Activated naive CD4-positive, alpha-beta T cell treated with anti-CD3 and anti-CD28 coated beads, Interleukin-2, amount 50 U/mL, for 24 hours (primary cell): ENCODE data around the gene GCSH.
A peak's percentile ranks its signal among the peaks of the same experiment; 100 is the strongest.

Experiments
- H3K27ac Mint-ChIP-seq: one replicate; pipeline ENCODE4 v1.8.0; 2021; ENCODE audit warnings: mild to moderate bottlenecking, mixed read lengths
- H3K27me3 Mint-ChIP-seq: one replicate; pipeline ENCODE4 v1.8.0; 2021; ENCODE audit warnings: mixed read lengths
- H3K36me3 Mint-ChIP-seq: one replicate; pipeline ENCODE4 v1.8.0; 2021; ENCODE audit warnings: mixed read lengths
- H3K4me1 Mint-ChIP-seq: one replicate; pipeline ENCODE4 v1.8.0; 2021; ENCODE audit warnings: mixed read lengths
- H3K4me3 Mint-ChIP-seq: one replicate; pipeline ENCODE4 v1.8.0; 2021; ENCODE audit warnings: mild to moderate bottlenecking, mixed read lengths
- H3K9me3 Mint-ChIP-seq: one replicate; pipeline ENCODE4 v1.8.0; 2021; ENCODE audit warnings: mixed read lengths

Gene GCSH

GRCh38 chr16:81095953-81096714 lies at the start of gene GCSH:
Gene GCSH, minus strand, starts transcription at chr16:81096395. Its CDS starts 117 bp downstream, at chr16:81096278.
- peaks cover 5% of the 10 kb centered on the region for H3K4me1 Mint-ChIP-seq
- peak within 1 kb of the TSS; percentile 14 for H3K27ac Mint-ChIP-seq
- no peaks in the 10 kb centered on the region for H3K9me3 Mint-ChIP-seq
- peaks cover 2% of the 10 kb centered on the region for H3K36me3 Mint-ChIP-seq
- H3K27me3 Mint-ChIP-seq: no peaks in the 10 kb centered on the region
- H3K4me3 Mint-ChIP-seq: peak within 1 kb of the TSS; percentile 84

- H3K4me3 Mint-ChIP-seq: no peak overlapping the region
- H3K27me3 Mint-ChIP-seq: peaks cover 4% of the 10 kb centered on the region
- no peak overlapping the region for H3K27ac Mint-ChIP-seq
- H3K4me1 Mint-ChIP-seq: no peaks in the 10 kb centered on the region
- no peaks in the 10 kb centered on the region for H3K36me3 Mint-ChIP-seq
- no peaks in the 10 kb centered on the region for H3K9me3 Mint-ChIP-seq
These were observed 47.8 kb upstream of the GCSH start for GRCh38 chr16:81143921-81144471.

- no peaks in the 10 kb centered on the region for H3K4me1 Mint-ChIP-seq
- H3K4me3 Mint-ChIP-seq: no peak overlapping the region
- no peak overlapping the region for H3K27ac Mint-ChIP-seq
These were observed 46.7 kb upstream of the GCSH start for GRCh38 chr16:81142864-81143263.

DNA sequence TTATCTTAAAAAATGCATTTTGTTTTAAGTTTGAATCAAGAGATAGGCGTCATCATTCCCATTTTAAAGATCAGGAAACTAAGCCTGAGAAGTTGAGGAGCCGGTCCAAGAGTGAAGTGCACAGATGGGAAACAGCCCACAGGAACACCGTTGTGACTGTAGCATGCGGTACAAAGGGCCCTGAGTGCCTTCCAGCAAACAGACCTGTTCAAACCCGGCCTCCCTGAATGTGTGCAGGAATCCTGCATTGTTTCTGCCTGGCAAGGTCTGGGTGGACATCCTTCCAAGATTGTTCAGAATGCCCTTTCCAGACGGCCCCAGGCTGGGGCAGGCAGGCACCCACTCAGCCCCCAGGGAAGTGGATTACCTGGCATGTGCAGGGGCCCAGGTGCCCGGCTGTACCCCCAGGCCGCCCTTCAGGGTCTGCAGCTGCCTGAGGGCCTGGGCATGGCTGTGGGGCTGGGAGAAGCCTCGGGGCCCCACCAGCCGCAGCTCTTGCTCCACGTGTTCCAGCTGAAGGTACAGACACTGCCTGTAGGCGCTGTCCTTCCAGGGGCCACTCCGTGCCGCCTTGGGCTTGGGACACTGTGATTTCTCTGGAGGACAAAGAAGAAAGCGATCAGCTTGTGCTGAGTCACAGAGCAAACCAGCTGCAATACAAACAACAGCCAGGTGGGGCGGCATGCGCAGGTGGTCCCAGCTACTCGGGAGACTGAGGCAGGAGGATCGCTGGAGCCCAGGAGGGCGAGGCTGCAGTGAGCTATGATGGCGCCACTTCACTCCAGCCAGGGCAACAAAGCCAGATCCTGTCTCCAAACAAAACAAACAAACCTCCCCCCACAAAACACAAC lies 45.0 kb upstream of the GCSH start:
- Mint-ChIP-seq H3K4me3 (no peak overlapping the region), H3K27ac (no peak overlapping the region), H3K4me1 (no peaks in the 10 kb centered on the region), H3K36me3 (no peaks in the 10 kb centered on the region), H3K9me3 (no peaks in the 10 kb centered on the region), H3K27me3 (peaks cover 2% of the 10 kb centered on the region)

More at GRCh38 chr16:81142864-81143263, 46.7 kb upstream of the GCSH start:
- Mint-ChIP-seq H3K36me3 (no peaks in the 10 kb centered on the region), H3K9me3 (no peaks in the 10 kb centered on the region), H3K27me3 (peaks cover 4% of the 10 kb centered on the region)

DNA sequence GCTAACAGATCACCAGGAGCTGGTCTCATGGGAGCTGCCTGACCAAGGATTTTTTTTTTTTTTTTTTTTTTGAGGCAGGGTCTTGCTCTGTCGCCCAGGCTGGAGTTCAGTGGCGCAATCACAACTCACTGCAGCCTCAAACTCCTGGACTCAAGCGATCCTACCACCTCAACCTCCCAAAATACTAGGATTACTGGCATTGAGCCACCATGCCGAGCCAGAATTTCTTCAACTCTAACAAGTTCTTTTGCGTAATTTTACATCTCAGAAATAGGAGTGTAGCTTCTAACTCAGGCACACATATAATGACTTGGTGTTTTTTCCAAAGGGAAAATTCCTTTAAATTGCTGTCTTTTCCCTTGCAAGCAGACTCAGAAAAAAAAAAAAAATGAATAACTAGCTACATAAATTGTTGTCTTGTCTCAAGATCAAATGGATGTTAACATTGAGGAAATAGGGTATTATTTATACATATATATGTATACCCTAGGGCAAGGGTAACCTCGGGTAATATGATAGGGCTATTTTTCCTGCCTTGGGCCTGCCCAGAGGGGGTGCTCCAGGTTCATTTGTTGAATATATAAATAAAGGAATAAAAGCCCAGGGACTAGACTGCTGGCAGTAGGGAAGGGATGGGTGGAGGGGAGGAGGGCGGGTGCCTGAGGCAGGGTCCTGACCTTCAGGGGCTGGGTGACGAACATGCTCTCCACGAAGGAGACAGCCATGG lies 42.8 kb upstream of the GCSH start:
- Mint-ChIP-seq H3K4me3 (no peak overlapping the region), H3K27ac (no peak overlapping the region), H3K27me3 (no peaks in the 10 kb centered on the region), H3K36me3 (no peaks in the 10 kb centered on the region), H3K4me1 (no peaks in the 10 kb centered on the region), H3K9me3 (no peaks in the 10 kb centered on the region)

GRCh38 chr16:81137754-81138153 lies 41.6 kb upstream of the GCSH start:
- no peaks in the 10 kb centered on the region for H3K36me3 Mint-ChIP-seq
- H3K9me3 Mint-ChIP-seq: no peaks in the 10 kb centered on the region
- no peaks in the 10 kb centered on the region for H3K27me3 Mint-ChIP-seq
- no peak overlapping the region for H3K4me3 Mint-ChIP-seq
- H3K4me1 Mint-ChIP-seq: no peaks in the 10 kb centered on the region
- no peak overlapping the region for H3K27ac Mint-ChIP-seq

GRCh38 chr16:81136390-81137335 lies 40.5 kb upstream of the GCSH start:
- no peaks in the 10 kb centered on the region for H3K4me1 Mint-ChIP-seq
- no peaks in the 10 kb centered on the region for H3K9me3 Mint-ChIP-seq
- no peak overlapping the region for H3K4me3 Mint-ChIP-seq
- no peak overlapping the region for H3K27ac Mint-ChIP-seq
- H3K36me3 Mint-ChIP-seq: no peaks in the 10 kb centered on the region
- H3K27me3 Mint-ChIP-seq: no peaks in the 10 kb centered on the region

DNA sequence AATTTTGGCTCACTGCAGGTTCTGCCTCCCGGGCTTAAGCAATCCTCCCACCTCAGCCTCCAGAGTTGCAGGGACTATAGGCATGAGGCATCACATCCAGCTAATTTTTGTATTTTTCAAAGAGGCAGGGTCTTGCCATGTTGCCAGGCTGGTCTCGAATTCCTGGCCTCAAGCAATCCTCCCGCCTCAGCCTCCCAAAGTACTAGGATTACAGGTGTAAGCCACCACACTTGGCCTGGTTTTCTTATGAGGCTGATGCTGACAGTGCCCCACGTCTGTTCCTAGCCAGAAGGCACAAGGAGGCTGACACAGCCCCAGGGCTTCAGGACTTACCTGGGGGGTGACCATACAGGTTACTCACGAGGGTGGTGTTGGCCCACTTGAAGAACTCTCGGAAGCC lies 33.9 kb upstream of the GCSH start:
- Mint-ChIP-seq H3K9me3 (no peaks in the 10 kb centered on the region), H3K27ac (no peak overlapping the region), H3K4me1 (no peaks in the 10 kb centered on the region), H3K4me3 (no peak overlapping the region), H3K27me3 (no peaks in the 10 kb centered on the region), H3K36me3 (no peaks in the 10 kb centered on the region)

DNA sequence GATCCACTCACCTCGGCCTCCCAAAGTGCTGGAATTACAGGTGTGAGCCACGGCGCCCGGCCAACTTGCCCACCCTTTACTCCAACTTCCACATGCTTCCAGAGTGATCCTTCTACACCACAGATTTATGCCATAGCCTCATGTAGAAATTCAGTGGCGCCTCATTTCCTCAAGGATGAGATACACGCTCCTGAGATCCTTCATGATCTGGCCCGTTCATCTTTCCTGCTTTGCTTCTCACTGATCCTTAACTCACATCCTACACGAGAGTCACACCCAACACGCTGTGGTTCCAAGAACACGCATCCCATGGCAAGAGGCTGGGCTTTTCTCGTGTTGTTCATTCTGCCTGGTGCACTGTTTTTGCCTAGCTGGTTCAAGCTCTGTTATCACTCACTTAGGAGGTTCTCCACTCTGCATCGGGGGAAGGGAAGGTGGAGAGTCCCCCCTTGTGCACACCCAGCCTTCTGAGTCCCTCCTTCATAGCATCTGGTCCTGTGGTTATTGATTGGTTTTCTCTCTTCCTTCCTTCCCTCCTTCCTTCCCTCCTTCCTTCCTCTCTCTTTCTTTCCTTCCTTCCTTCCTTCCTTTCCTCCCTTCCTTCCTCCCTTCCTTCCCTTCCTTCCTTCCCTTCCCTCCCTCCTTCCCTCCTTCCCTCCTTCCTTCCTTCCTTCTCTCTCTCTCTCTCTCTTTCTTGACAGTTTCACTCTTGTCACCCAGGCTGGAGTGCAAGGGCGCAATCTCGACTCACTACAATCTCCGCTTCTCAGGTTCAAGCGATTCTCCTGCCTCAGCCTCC lies 32.7 kb upstream of the GCSH start:
- Mint-ChIP-seq H3K4me3 (no peak overlapping the region), H3K4me1 (no peaks in the 10 kb centered on the region), H3K9me3 (no peaks in the 10 kb centered on the region), H3K27ac (no peak overlapping the region), H3K27me3 (no peaks in the 10 kb centered on the region), H3K36me3 (no peaks in the 10 kb centered on the region)

DNA sequence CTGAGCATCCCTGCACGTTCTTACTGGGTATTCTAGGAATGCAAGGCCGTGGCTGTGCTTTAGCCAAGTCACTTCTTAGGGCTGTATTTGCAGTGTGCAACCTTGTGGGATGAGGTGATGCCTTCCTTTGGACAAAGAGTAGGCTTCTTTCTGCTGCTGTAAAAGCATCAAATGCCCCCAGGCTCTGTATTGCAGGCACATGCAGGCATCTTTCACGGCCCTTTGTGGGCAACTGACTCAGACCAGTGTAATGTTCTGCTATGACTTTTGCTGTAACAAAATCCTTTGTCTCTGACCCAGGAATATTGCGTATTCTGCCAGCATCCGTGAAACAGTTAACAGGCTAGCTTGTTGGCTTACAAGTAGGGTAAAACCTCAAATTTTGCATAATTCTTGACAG lies 30.9 kb upstream of the GCSH start:
- Mint-ChIP-seq H3K4me3 (no peak overlapping the region), H3K36me3 (no peaks in the 10 kb centered on the region), H3K27me3 (no peaks in the 10 kb centered on the region), H3K27ac (no peak overlapping the region), H3K9me3 (no peaks in the 10 kb centered on the region), H3K4me1 (no peaks in the 10 kb centered on the region)

GRCh38 chr16:81123092-81123852 lies 27.1 kb upstream of the GCSH start:
- no peaks in the 10 kb centered on the region for H3K9me3 Mint-ChIP-seq
- no peak overlapping the region for H3K27ac Mint-ChIP-seq

GRCh38 chr16:81121474-81121990 lies 25.3 kb upstream of the GCSH start:
- H3K4me3 Mint-ChIP-seq: no peak overlapping the region
- no peaks in the 10 kb centered on the region for H3K9me3 Mint-ChIP-seq
- no peaks in the 10 kb centered on the region for H3K27me3 Mint-ChIP-seq
- H3K36me3 Mint-ChIP-seq: no peaks in the 10 kb centered on the region
- H3K27ac Mint-ChIP-seq: no peak overlapping the region
- H3K4me1 Mint-ChIP-seq: no peaks in the 10 kb centered on the region

More at GRCh38 chr16:81123092-81123852, 27.1 kb upstream of the GCSH start:
- H3K4me1 Mint-ChIP-seq: no peaks in the 10 kb centered on the region
- no peak overlapping the region for H3K4me3 Mint-ChIP-seq
- H3K36me3 Mint-ChIP-seq: no peaks in the 10 kb centered on the region
- no peaks in the 10 kb centered on the region for H3K27me3 Mint-ChIP-seq

- Mint-ChIP-seq H3K36me3 (no peaks in the 10 kb centered on the region), H3K27ac (no peak overlapping the region), H3K9me3 (no peaks in the 10 kb centered on the region), H3K4me1 (no peaks in the 10 kb centered on the region), H3K27me3 (no peaks in the 10 kb centered on the region), H3K4me3 (no peak overlapping the region)
These were observed 21.2 kb upstream of the GCSH start for GRCh38 chr16:81117436-81117835.
